NCI-H345 treated with DMSO at 0.1 percent for 48 hours (cell line): ENCODE results near the gene DCAF4.
"Not testable (repeated sequence)": the region's sequence is repeated elsewhere in the genome, so short reads cannot be mapped to it uniquely, and the experiment has no call there.

Experiments used
- DNase-seq: peaks from one replicate; lab custom pipeline; 2025; ENCODE audit not compliant: unreplicated experiment; lab: John Stamatoyannopoulos, UW

Gene DCAF4

GRCh38 chr14:72966038-72966437 is 39.8 kb downstream of the DCAF4 start:
- DNase-seq, result no peak

GRCh38 chr14:72968316-72968715 is 42.1 kb downstream of the DCAF4 start:
- no peak for DNase-seq

GRCh38 chr14:72970058-72970630 is 43.9 kb downstream of the DCAF4 start:
- DNase-seq, result no peak

- DNase-seq, result no peak
Measured at GRCh38 chr14:72970824-72971434, 44.7 kb downstream of the DCAF4 start.

- no peak for DNase-seq
Measured at GRCh38 chr14:72974661-72975060, 48.4 kb downstream of the DCAF4 start.

- no peak for DNase-seq
Measured at GRCh38 chr14:72975770-72976169, 49.5 kb downstream of the DCAF4 start.

GRCh38 chr14:72978856-72979255 is 52.6 kb downstream of the DCAF4 start:
- DNase-seq, result no peak

- no peak for DNase-seq
Measured at GRCh38 chr14:72980863-72981262, 54.6 kb downstream of the DCAF4 start.

GRCh38 chr14:72982146-72982708 is 56.0 kb downstream of the DCAF4 start:
- no peak for DNase-seq

GRCh38 chr14:72986214-72986613 is 60.0 kb downstream of the DCAF4 start:
- no peak for DNase-seq

GRCh38 chr14:72986857-72987256 is 60.6 kb downstream of the DCAF4 start:
- DNase-seq, result no peak

GRCh38 chr14:72990171-72990570 is 63.9 kb downstream of the DCAF4 start:
- no peak for DNase-seq

- DNase-seq, result no peak
Measured at GRCh38 chr14:72996916-72997315, 70.7 kb downstream of the DCAF4 start.

- DNase-seq, result no peak
Measured at GRCh38 chr14:72998252-72998903, 72.1 kb downstream of the DCAF4 start.

- no peak for DNase-seq
Measured at GRCh38 chr14:72999316-72999715, 73.1 kb downstream of the DCAF4 start.

- DNase-seq, result no peak
Measured at GRCh38 chr14:73000073-73000472, 73.8 kb downstream of the DCAF4 start.

GRCh38 chr14:73003681-73004080 is 77.4 kb downstream of the DCAF4 start:
- DNase-seq, result no peak

- DNase-seq, result not testable (repeated sequence)
Measured at GRCh38 chr14:73004641-73005040, 78.4 kb downstream of the DCAF4 start.

- DNase-seq, result no peak
Measured at GRCh38 chr14:73007835-73008234, 81.6 kb downstream of the DCAF4 start.

- DNase-seq, result no peak
Measured at GRCh38 chr14:73008501-73008900, 82.2 kb downstream of the DCAF4 start.
